CD4-positive, alpha-beta memory T cell (primary cell): ENCODE measurements around the gene TAF1B. TPM values are rescaled to one million over a fixed set of nuclear protein-coding genes. Genes with fewer than 3 reads are reported as not detected.

Experiments used
- CTCF ChIA-PET: fragments of 350-600 bp; sonication (Branson Sonifier 250); formaldehyde crosslinking; loops from one replicate; lab custom pipeline; 2021; ENCODE audit warnings: inconsistent platforms; ENCODE audit not compliant: partially characterized antibody; lab: Charles Lee
- POLR2A ChIA-PET: fragments of 350-600 bp; sonication (Branson Sonifier 250); formaldehyde crosslinking; loops from one replicate; lab custom pipeline; 2021; ENCODE audit not compliant: partially characterized antibody; lab: Charles Lee
- DNase-seq, 5 donors: peaks; one replicate each; pipeline versions ENCODE4 v3.0.0 to v3.0.0-alpha.2; 2020 to 2022; ENCODE audit warnings: mixed read lengths in 1 of 5
- H3K27ac ChIP-seq: one replicate; pipeline ENCODE4 v1.7.0; 2013; ENCODE audit warnings: low read depth, low read length
- H3K27me3 ChIP-seq: 2 replicates; pipeline ENCODE4 v1.7.0; 2013; ENCODE audit warnings: mild to moderate bottlenecking, low read length, moderate library complexity; ENCODE audit not compliant: insufficient read depth
- H3K36me3 ChIP-seq: 2 replicates; pipeline ENCODE4 v1.7.0; 2013; ENCODE audit warnings: mild to moderate bottlenecking, low read length, moderate library complexity; ENCODE audit not compliant: insufficient read depth
- H3K4me1 ChIP-seq: 2 replicates; pipeline ENCODE4 v1.7.0; 2013; ENCODE audit warnings: mild to moderate bottlenecking, low read length, moderate library complexity; ENCODE audit not compliant: insufficient read depth
- H3K4me3 ChIP-seq, 2 donors: one replicate each; pipeline ENCODE4 v1.7.0; 2013; ENCODE audit warnings: low read length in 2 of 2, mild to moderate bottlenecking in 1 of 2
- H3K9me3 ChIP-seq, 2 donors: one replicate each; pipeline ENCODE4 v1.7.0; 2013; ENCODE audit warnings: low read length in 2 of 2, control low read depth in 1 of 2; ENCODE audit not compliant: control insufficient read depth in 1 of 2
- H3K27ac Mint-ChIP-seq, 7 donors: one replicate each; pipeline ENCODE4 v1.8.0; 2020 to 2021; ENCODE audit warnings: mixed read lengths in 7 of 7, mild to moderate bottlenecking in 6 of 7, inconsistent platforms in 3 of 7, moderate library complexity in 3 of 7
- H3K27me3 Mint-ChIP-seq, 2 donors: one replicate each; pipeline ENCODE4 v1.8.0; 2020 to 2021; ENCODE audit warnings: mixed read lengths in 2 of 2
- H3K36me3 Mint-ChIP-seq, 2 donors: one replicate each; pipeline ENCODE4 v1.8.0; 2020 to 2021; ENCODE audit warnings: mixed read lengths in 2 of 2, inconsistent platforms in 1 of 2, mild to moderate bottlenecking in 1 of 2
- H3K4me1 Mint-ChIP-seq, 4 donors: one replicate each; pipeline ENCODE4 v1.8.0; 2020 to 2021; ENCODE audit warnings: mixed read lengths in 4 of 4, mild to moderate bottlenecking in 1 of 4
- H3K4me3 Mint-ChIP-seq, 8 donors: one replicate each; pipeline ENCODE4 v1.8.0; 2020 to 2021; ENCODE audit warnings: mixed read lengths in 8 of 8, mild to moderate bottlenecking in 7 of 8, moderate library complexity in 6 of 8, inconsistent platforms in 3 of 8
- H3K9me3 Mint-ChIP-seq, 8 donors: one replicate each; pipeline ENCODE4 v1.8.0; 2020 to 2021; ENCODE audit warnings: mixed read lengths in 8 of 8, mild to moderate bottlenecking in 5 of 8, inconsistent platforms in 3 of 8, moderate library complexity in 1 of 8
- intact Hi-C: fragments of 100-400 bp; cut with micrococcal nuclease; formaldehyde crosslinking; loops from one replicate; pipeline ENCODE4 v1.15.1; 2023
- polyA plus RNA-seq, 2 donors: library from polyadenylated mRNA; unstranded; fragments of 300-500 nt; fragmentation: Illumina TruSeq; gene quantifications; one replicate each; pipeline ENCODE4 v1.2.3, GENCODE V29; 2021
- total RNA-seq, 2 experiments: library from RNA; stranded (reverse); gene quantifications; one replicate each; pipeline ENCODE4 v1.2.3, GENCODE V29; 2021

Gene TAF1B
- total and polyA plus RNA-seq, 4 experiments from 2014 or later, result 4.1 to 23.9 (median 17.8) TPM

- no peak overlapping the region for H3K27ac Mint-ChIP-seq
- CTCF ChIA-PET, result no interaction called here
Measured at GRCh38 chr2:9819551-9819950, 23.7 kb upstream of the TAF1B start.

GRCh38 chr2:9820020-9820973, 23.0 kb upstream of the TAF1B start:
- POLR2A ChIA-PET, result no interaction called here
- no peaks in the 10 kb centered on the region for H3K9me3 ChIP-seq
- no peak overlapping the region for H3K4me3 Mint-ChIP-seq
- H3K4me1 Mint-ChIP-seq, result peaks cover 7 to 10% (median 7%) of the 10 kb centered on the region in 4 donors
- no peak overlapping the region for H3K4me3 ChIP-seq
- no peak overlapping the region for H3K27ac Mint-ChIP-seq
- H3K36me3 Mint-ChIP-seq, result no peaks in the 10 kb centered on the region
- CTCF ChIA-PET, result no interaction called here
- DNase-seq, result no peak
- H3K27ac ChIP-seq, result no peak overlapping the region
- H3K36me3 ChIP-seq, result no peaks in the 10 kb centered on the region
- peaks cover 0 to under 1% of the 10 kb centered on the region in 2 donors for H3K27me3 Mint-ChIP-seq
- intact Hi-C loops, result no loop called here
- H3K9me3 Mint-ChIP-seq, result peaks cover 0 to under 1% (median 0%) of the 10 kb centered on the region in 8 donors
- no peaks in the 10 kb centered on the region for H3K4me1 ChIP-seq
- H3K27me3 ChIP-seq, result no peaks in the 10 kb centered on the region

More at GRCh38 chr2:9819551-9819950, 23.7 kb upstream of the TAF1B start:
- H3K9me3 Mint-ChIP-seq, result no peaks in the 10 kb centered on the region
- no peaks in the 10 kb centered on the region for H3K4me1 ChIP-seq
- H3K9me3 ChIP-seq, result no peaks in the 10 kb centered on the region
- H3K4me3 Mint-ChIP-seq, result no peak overlapping the region
- no peak for DNase-seq
- H3K36me3 Mint-ChIP-seq, result no peaks in the 10 kb centered on the region
- intact Hi-C loops, result loop anchor here (10.0 kb wide), 2 partner anchors 625 to 845 kb away; partner anchors contain the start of gene ODC1
- no peaks in the 10 kb centered on the region for H3K27me3 Mint-ChIP-seq
- H3K4me1 Mint-ChIP-seq, result peaks cover 7 to 10% (median 8%) of the 10 kb centered on the region in 4 donors
- no peaks in the 10 kb centered on the region for H3K36me3 ChIP-seq
- H3K4me3 ChIP-seq, result no peak overlapping the region
- H3K27me3 ChIP-seq, result no peaks in the 10 kb centered on the region
- POLR2A ChIA-PET, result no interaction called here
- H3K27ac ChIP-seq, result no peak overlapping the region

- H3K9me3 ChIP-seq, result no peaks in the 10 kb centered on the region
- Mint-ChIP-seq H3K27ac (no peak overlapping the region), H3K9me3 (peaks cover 0 to 2% (median 0%) of the 10 kb centered on the region in 8 donors), H3K27me3 (peaks cover 0 to 2% of the 10 kb centered on the region in 2 donors), H3K4me1 (peaks cover 0 to 4% (median 0%) of the 10 kb centered on the region in 4 donors), H3K4me3 (no peak overlapping the region), H3K36me3 (no peaks in the 10 kb centered on the region)
- intact Hi-C loops, result no loop called here
- no peaks in the 10 kb centered on the region for H3K4me1 ChIP-seq
- no peak for DNase-seq
- POLR2A ChIA-PET, result no interaction called here
- no peaks in the 10 kb centered on the region for H3K36me3 ChIP-seq
- H3K27ac ChIP-seq, result no peak overlapping the region
- H3K27me3 ChIP-seq, result no peaks in the 10 kb centered on the region
- CTCF ChIA-PET, result no interaction called here
- no peak overlapping the region for H3K4me3 ChIP-seq
Measured at GRCh38 chr2:9821805-9822445, 21.3 kb upstream of the TAF1B start.

- no peak overlapping the region for H3K27ac Mint-ChIP-seq
- H3K9me3 Mint-ChIP-seq, result peaks cover 0 to 2% (median 0%) of the 10 kb centered on the region in 8 donors
- intact Hi-C loops, result no loop called here
- Histone ChIP-seq H3K27me3 (no peaks in the 10 kb centered on the region), H3K4me1 (no peaks in the 10 kb centered on the region), H3K4me3 (no peak overlapping the region), H3K36me3 (no peaks in the 10 kb centered on the region), H3K9me3 (no peaks in the 10 kb centered on the region), H3K27ac (no peak overlapping the region)
- H3K4me3 Mint-ChIP-seq, result no peak overlapping the region
- CTCF ChIA-PET, result interaction anchor here (1.3 kb wide), 1 partner anchor 10 kb away, joined by 3 read pairs; no protein-coding TSS in a partner anchor
- H3K27me3 Mint-ChIP-seq, result peaks cover 0 to 2% of the 10 kb centered on the region in 2 donors
- H3K36me3 Mint-ChIP-seq, result no peaks in the 10 kb centered on the region
- H3K4me1 Mint-ChIP-seq, result no peaks in the 10 kb centered on the region
- POLR2A ChIA-PET, result no interaction called here
- DNase-seq, result no peak
Measured at GRCh38 chr2:9824441-9824840, 18.8 kb upstream of the TAF1B start.

- no peaks in the 10 kb centered on the region for H3K36me3 Mint-ChIP-seq
- POLR2A ChIA-PET, result no interaction called here
- Histone ChIP-seq H3K36me3 (no peaks in the 10 kb centered on the region), H3K27ac (no peak overlapping the region), H3K4me1 (no peaks in the 10 kb centered on the region), H3K27me3 (no peaks in the 10 kb centered on the region), H3K9me3 (no peaks in the 10 kb centered on the region), H3K4me3 (no peak overlapping the region)
- H3K4me1 Mint-ChIP-seq, result no peaks in the 10 kb centered on the region
- CTCF ChIA-PET, result interaction anchor here (1.3 kb wide), 1 partner anchor 10 kb away, joined by 3 read pairs; no protein-coding TSS in a partner anchor
- peaks cover 0 to 2% of the 10 kb centered on the region in 2 donors for H3K27me3 Mint-ChIP-seq
- no peak for DNase-seq
- no peak overlapping the region for H3K27ac Mint-ChIP-seq
- intact Hi-C loops, result no loop called here
- no peak overlapping the region for H3K4me3 Mint-ChIP-seq
- H3K9me3 Mint-ChIP-seq, result peaks cover 0 to 2% (median 0%) of the 10 kb centered on the region in 8 donors
Measured at GRCh38 chr2:9824956-9825720, 18.1 kb upstream of the TAF1B start.

GRCh38 chr2:9826208-9826607, 17.1 kb upstream of the TAF1B start:
- peaks cover 0 to 8% (median 5%) of the 10 kb centered on the region in 4 donors for H3K4me1 Mint-ChIP-seq
- Histone ChIP-seq H3K27me3 (no peaks in the 10 kb centered on the region), H3K4me1 (peaks cover 6% of the 10 kb centered on the region), H3K9me3 (no peaks in the 10 kb centered on the region), H3K27ac (no peak overlapping the region), H3K36me3 (no peaks in the 10 kb centered on the region), H3K4me3 (no peak overlapping the region)
- no peak overlapping the region for H3K27ac Mint-ChIP-seq
- no peak for DNase-seq
- H3K27me3 Mint-ChIP-seq, result peaks cover 0 to 2% of the 10 kb centered on the region in 2 donors
- H3K36me3 Mint-ChIP-seq, result no peaks in the 10 kb centered on the region
- peaks cover 0 to 2% (median 0%) of the 10 kb centered on the region in 8 donors for H3K9me3 Mint-ChIP-seq
- intact Hi-C loops, result no loop called here
- no peak overlapping the region for H3K4me3 Mint-ChIP-seq
- CTCF ChIA-PET, result interaction anchor here (1.1 to 3.2 kb wide), 2 partner anchors 9 to 12 kb away, joined by 3 to 15 read pairs; no protein-coding TSS in a partner anchor
- POLR2A ChIA-PET, result no interaction called here
